ENCODE measurements around the gene PARPBP. TPM values are rescaled to one million over a fixed set of nuclear protein-coding genes. Genes with fewer than 3 reads are reported as not detected.
"Not testable (repeated sequence)": the region's sequence is repeated elsewhere in the genome, so short reads cannot be mapped to it uniquely, and the experiment has no call there.

Gene PARPBP
- total and polyA plus RNA-seq, 12 donors, result 0.39 to 1.8 (median 0.80) TPM; not detected in 1

DNA sequence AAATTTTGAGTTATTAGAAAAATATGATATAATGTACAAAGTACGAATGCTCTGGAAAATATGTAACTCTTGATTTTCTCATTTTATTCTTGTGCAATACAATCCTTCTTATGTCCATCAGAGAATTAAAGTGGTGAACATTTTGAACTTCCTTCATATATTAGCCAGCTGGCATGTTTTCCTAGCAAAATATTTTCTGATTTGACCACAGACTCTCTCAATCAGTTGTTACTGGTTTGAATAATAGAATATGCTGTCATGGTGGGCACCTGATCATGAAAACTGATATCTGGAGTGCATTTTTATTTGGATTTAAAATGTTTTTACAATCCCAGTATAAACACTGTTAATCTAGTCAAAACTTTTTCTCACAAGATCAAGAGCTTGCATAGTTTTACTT, 24.2 kb downstream of the PARPBP start:
- ATAC-seq (no peak), DNase-seq (no peak)
- no peaks in the 10 kb centered on the region for H3K27me3 ChIP-seq
- H3K4me3 ChIP-seq, result no peak overlapping the region
- H3K4me1 ChIP-seq, result no peaks in the 10 kb centered on the region
- peaks cover 0 to 3% (median 0%) of the 10 kb centered on the region in 11 donors for H3K9me3 ChIP-seq
- 86 to 95% methylated on average over 1 of the region's 1 CpG for WGBS, 2 donors
- TF ChIP-seq, protein P1, sequence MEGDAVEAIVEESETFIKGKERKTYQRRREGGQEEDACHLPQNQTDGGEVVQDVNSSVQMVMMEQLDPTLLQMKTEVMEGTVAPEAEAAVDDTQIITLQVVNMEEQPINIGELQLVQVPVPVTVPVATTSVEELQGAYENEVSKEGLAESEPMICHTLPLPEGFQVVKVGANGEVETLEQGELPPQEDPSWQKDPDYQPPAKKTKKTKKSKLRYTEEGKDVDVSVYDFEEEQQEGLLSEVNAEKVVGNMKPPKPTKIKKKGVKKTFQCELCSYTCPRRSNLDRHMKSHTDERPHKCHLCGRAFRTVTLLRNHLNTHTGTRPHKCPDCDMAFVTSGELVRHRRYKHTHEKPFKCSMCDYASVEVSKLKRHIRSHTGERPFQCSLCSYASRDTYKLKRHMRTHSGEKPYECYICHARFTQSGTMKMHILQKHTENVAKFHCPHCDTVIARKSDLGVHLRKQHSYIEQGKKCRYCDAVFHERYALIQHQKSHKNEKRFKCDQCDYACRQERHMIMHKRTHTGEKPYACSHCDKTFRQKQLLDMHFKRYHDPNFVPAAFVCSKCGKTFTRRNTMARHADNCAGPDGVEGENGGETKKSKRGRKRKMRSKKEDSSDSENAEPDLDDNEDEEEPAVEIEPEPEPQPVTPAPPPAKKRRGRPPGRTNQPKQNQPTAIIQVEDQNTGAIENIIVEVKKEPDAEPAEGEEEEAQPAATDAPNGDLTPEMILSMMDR (IDR thresholded peaks at IDR 0.05), result no peak
- intact Hi-C loops (cut with DNase I), result no loop called here
- H3K27ac ChIP-seq, result no peak overlapping the region
- H3K36me3 ChIP-seq, result no peaks in the 10 kb centered on the region

DNA sequence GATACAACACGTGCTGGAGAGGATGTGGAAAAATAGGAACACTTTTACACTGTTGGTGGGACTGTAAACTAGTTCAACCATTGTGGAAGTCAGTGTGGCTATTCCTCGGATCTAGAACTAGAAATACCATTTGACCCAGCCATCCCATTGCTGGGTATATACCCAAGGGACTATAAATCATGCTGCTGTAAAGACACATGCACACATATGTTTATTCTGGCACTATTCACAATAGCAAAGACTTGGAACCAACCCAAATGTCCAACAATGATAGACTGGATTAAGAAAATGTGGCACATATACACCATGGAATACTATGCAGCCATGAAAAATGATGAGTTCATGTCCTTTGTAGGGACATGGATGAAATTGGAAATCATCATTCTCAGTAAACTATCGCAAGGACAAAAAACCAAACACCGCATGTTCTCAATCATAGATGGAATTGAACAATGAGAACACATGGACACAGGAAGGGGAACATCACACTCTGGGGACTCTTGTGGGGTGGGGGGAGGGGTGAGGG, 27.1 kb downstream of the PARPBP start:
- ATAC-seq; intact Hi-C loops (cut with DNase I); H3K27ac ChIP-seq; H3K4me3 ChIP-seq; DNase-seq; H3K27me3 ChIP-seq; H3K4me1 ChIP-seq; H3K36me3 ChIP-seq; H3K9me3 ChIP-seq: not testable (repeated sequence)
- WGBS, 2 donors, result 95 to 97% methylated on average over 3 to 4 of the region's 4 CpGs

DNA sequence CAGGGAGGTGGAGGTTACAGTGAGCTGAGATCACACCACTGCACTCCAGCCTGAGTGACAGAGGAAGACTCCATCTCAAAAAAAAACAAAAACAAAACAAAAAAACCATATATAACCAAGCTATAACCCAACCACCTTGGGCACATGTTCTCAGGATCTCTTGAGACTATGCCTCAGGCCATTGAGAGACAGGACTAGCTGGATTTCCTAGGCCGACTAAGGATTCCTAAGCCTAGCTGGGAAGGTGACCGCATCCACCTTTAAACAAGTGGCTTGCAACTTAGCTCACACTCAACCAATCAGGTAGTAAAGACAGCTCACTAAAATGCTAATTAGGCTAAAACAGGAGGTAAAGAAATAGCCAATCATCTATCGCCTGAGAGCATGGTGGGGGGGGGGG, 35.2 kb downstream of the PARPBP start:
- WGBS, 2 donors, result 98 to 99% methylated on average over 3 of the region's 3 CpGs
- not testable (repeated sequence) for H3K27ac ChIP-seq, ATAC-seq

DNA sequence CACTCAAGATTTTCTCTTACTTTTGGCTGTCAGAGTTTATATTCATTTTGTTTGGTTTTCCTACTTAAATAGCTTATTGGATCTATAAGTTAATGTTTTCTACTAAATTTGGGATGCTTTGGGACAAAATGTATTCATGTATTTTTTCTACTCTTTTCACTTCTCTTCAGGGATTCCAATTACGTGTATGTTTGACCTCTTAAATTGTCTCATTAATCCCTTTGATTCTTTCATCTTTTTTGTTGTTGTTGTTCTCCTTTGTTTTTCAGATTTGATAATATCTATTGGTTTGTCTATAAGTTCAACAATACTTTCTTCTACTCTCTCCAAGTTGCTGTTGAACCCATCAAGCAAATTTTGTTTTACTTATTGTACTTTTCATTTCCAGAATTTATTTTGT, 43.4 kb downstream of the PARPBP start:
- Histone ChIP-seq H3K4me1 (no peaks in the 10 kb centered on the region), H3K27me3 (no peaks in the 10 kb centered on the region), H3K4me3 (no peak overlapping the region), H3K27ac (no peak overlapping the region), H3K9me3 (no peaks in the 10 kb centered on the region), H3K36me3 (no peaks in the 10 kb centered on the region)
- TF ChIP-seq, protein P1 (IDR thresholded peaks at IDR 0.05), result no peak
- ATAC-seq (no peak), DNase-seq (no peak)
- 90 to 98% methylated on average over 1 of the region's 1 CpG for WGBS, 2 donors
- intact Hi-C loops (cut with DNase I), result no loop called here

More for the DNA sequence above, 35.2 kb downstream of the PARPBP start:
- H3K9me3 ChIP-seq; DNase-seq; H3K4me3 ChIP-seq; H3K4me1 ChIP-seq; intact Hi-C loops (cut with DNase I); H3K36me3 ChIP-seq; H3K27me3 ChIP-seq: not testable (repeated sequence)

DNA sequence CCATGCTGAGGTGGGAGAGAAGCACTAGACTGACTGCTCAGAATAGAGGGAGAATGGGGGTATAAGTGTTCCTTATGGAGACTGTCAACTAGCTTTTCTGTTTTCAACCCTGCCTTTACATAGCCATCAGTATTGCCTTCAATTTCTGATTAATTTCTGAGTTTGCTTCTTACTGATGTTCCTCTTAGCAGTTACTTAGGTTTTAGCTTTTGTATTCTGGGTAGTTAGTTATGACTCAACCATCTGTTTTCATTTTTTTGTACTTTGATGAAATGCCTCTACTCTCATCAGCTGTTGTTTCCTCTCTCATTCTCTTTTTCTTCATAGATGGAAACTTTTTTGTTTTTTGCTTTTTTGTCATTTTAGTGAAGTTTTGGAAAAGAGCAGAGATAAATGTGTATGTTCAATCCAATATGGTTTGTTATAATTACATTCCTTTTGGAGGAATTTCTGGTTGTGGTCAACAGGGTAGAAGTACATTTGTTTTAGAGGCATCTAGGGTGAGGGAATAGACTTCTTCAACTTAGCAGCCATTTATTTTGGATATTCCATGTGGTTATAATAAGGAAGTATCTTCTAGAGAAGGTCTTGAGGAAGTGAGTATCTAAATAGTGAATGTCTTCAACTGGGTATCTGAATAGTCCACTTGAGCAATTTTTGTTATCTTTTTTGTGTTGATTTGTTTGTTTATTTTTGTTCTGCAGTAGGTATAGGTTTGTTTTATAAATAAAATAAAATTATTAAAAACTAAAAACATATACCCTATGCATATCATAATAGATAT, 48.0 kb downstream of the PARPBP start:
- H3K27me3 ChIP-seq, result no peaks in the 10 kb centered on the region
- no peak overlapping the region for H3K27ac ChIP-seq
- H3K9me3 ChIP-seq, result no peaks in the 10 kb centered on the region
- ATAC-seq (no peak), DNase-seq (no peak)
- H3K4me1 ChIP-seq, result peaks cover 0 to 10% (median 0%) of the 10 kb centered on the region in 9 donors
- H3K4me3 ChIP-seq, result no peak overlapping the region
- H3K36me3 ChIP-seq, result no peaks in the 10 kb centered on the region
- intact Hi-C loops (cut with DNase I), result loop anchor here in 1 of 10 donors (5.0 kb wide), 1 partner anchor 314 kb away; the partner anchor contains the start of gene IGF1
- TF ChIP-seq, protein P1 (IDR thresholded peaks at IDR 0.05), result no peak
